ENCODE results near the gene ZNF302. TPM values are rescaled to one million over a fixed set of nuclear protein-coding genes. Genes with fewer than 3 reads are reported as not detected.

The ZNF302 gene
- total and polyA plus RNA-seq, 2 donors from 2014 or later = 25.5 to 36.4 TPM

DNA sequence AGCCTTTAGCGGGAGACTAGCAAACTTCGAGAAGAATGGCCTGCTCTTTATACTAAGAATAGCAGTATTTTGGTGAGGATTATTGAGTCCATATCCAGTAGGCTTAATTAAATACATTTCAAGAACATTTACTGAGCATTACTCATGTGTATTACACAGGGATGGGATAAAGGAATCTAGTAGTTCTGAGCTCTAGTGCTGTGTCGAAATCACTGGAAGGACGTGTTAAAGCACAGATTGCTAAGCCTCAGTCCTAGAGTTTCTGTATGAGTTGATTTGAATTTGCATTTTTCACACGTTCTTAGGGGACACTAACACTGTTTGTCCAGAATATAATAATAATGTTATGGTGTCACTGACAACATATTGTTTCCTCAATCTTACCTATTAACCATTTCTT, 9.0 kb downstream of the ZNF302 start:
- no peaks in the 10 kb centered on the region for H3K4me1 ChIP-seq (ENCODE audit: control insufficient read depth in 2 of 3, insufficient read depth in 2 of 3, low read depth in 1 of 3, low read length in 3 of 3)
- H3K9ac ChIP-seq (ENCODE audit: low read length in 3 of 3) = no peak overlapping the region
- no peak overlapping the region for H3K27ac ChIP-seq (ENCODE audit: low read depth in 2 of 2, low read length in 2 of 2)
- H3K9me3 ChIP-seq (ENCODE audit: control insufficient read depth in 2 of 3, insufficient read depth in 1 of 3, low read length in 3 of 3) = peaks cover 5 to 64% (median 7%) of the 10 kb centered on the region in 3 donors
- no peak for DNase-seq
- intact Hi-C loops (cut with DNase I) = no loop called here
- TF ChIP-seq, protein P1, sequence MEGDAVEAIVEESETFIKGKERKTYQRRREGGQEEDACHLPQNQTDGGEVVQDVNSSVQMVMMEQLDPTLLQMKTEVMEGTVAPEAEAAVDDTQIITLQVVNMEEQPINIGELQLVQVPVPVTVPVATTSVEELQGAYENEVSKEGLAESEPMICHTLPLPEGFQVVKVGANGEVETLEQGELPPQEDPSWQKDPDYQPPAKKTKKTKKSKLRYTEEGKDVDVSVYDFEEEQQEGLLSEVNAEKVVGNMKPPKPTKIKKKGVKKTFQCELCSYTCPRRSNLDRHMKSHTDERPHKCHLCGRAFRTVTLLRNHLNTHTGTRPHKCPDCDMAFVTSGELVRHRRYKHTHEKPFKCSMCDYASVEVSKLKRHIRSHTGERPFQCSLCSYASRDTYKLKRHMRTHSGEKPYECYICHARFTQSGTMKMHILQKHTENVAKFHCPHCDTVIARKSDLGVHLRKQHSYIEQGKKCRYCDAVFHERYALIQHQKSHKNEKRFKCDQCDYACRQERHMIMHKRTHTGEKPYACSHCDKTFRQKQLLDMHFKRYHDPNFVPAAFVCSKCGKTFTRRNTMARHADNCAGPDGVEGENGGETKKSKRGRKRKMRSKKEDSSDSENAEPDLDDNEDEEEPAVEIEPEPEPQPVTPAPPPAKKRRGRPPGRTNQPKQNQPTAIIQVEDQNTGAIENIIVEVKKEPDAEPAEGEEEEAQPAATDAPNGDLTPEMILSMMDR (IDR thresholded peaks at IDR 0.05; ENCODE audit: borderline replicate concordance, extremely low read depth, insufficient read depth) = no peak
- H3K27me3 ChIP-seq (ENCODE audit: control insufficient read depth, insufficient read depth, low read length) = no peaks in the 10 kb centered on the region
- H3K36me3 ChIP-seq (ENCODE audit: control insufficient read depth in 2 of 3, insufficient read depth in 3 of 3, low read length in 3 of 3) = peaks cover 15 to 27% (median 16%) of the 10 kb centered on the region in 3 donors
- no peak for FAIRE-seq
- H3K4me3 ChIP-seq (ENCODE audit: low read length in 3 of 3) = no peak overlapping the region

DNA sequence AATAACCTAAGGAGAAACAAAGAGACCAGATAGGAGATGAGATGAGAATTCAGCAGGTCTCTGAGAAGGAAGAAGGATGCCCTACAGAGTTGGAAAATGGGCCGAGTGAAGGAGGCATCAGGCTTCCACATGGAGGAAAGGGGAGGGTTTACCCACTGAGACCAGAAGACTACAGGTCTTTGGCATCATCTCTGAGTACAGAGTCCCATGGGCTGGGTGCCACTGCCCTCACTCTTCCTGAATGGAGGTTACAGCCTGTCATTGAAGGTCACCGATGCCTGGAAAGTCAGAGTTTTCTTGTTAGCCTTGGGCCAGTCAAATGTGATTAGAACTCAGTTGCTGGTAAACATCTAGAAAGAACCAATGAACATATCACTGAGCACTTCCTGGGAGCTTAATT, 9.9 kb downstream of the ZNF302 start:
- no peak overlapping the region for H3K4me3 ChIP-seq (ENCODE audit: low read length in 3 of 3)
- FAIRE-seq (no peak), DNase-seq (no peak)
- H3K4me1 ChIP-seq (ENCODE audit: control insufficient read depth in 2 of 3, insufficient read depth in 2 of 3, low read depth in 1 of 3, low read length in 3 of 3) = no peaks in the 10 kb centered on the region
- TF ChIP-seq, protein P1 (IDR thresholded peaks at IDR 0.05; ENCODE audit: borderline replicate concordance, extremely low read depth, insufficient read depth) = no peak
- intact Hi-C loops (cut with DNase I) = no loop called here
- H3K9me3 ChIP-seq (ENCODE audit: control insufficient read depth in 2 of 3, insufficient read depth in 1 of 3, low read length in 3 of 3) = peaks cover 3 to 56% (median 7%) of the 10 kb centered on the region in 3 donors
- peaks cover 13 to 22% (median 15%) of the 10 kb centered on the region in 3 donors for H3K36me3 ChIP-seq (ENCODE audit: control insufficient read depth in 2 of 3, insufficient read depth in 3 of 3, low read length in 3 of 3)
- H3K27ac ChIP-seq (ENCODE audit: low read depth in 2 of 2, low read length in 2 of 2) = no peak overlapping the region
- H3K27me3 ChIP-seq (ENCODE audit: control insufficient read depth, insufficient read depth, low read length) = no peaks in the 10 kb centered on the region
- H3K9ac ChIP-seq (ENCODE audit: low read length in 3 of 3) = no peak overlapping the region

DNA sequence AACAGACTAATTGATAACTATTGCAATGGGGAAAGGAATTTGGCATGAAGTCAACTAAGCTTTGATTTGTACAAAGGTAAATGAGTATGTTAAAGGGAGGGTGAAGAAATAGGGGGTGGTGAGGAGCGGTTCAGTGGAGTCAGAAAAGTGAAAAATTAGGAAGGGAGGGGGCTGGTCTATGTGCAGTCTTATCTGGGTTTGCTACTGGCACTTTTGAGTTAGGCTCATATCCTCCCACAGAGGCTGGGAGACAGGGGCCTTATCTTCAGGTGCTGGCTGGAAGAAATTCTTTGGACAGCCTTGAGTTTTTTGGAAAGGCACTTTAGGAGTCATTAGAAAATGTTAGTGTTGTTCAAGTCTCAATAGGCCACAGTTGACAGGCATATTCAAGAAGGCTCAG, 11.1 kb downstream of the ZNF302 start:
- TF ChIP-seq, protein P1 (IDR thresholded peaks at IDR 0.05; ENCODE audit: borderline replicate concordance, extremely low read depth, insufficient read depth) = no peak
- Histone ChIP-seq H3K27ac (ENCODE audit: low read depth in 2 of 2, low read length in 2 of 2) (no peak overlapping the region), H3K4me3 (ENCODE audit: low read length in 3 of 3) (no peak overlapping the region), H3K36me3 (ENCODE audit: control insufficient read depth in 2 of 3, insufficient read depth in 3 of 3, low read length in 3 of 3) (peaks cover 4 to 11% (median 5%) of the 10 kb centered on the region in 3 donors), H3K9ac (ENCODE audit: low read length in 3 of 3) (no peak overlapping the region), H3K4me1 (ENCODE audit: control insufficient read depth in 2 of 3, insufficient read depth in 2 of 3, low read depth in 1 of 3, low read length in 3 of 3) (no peaks in the 10 kb centered on the region), H3K27me3 (ENCODE audit: control insufficient read depth, insufficient read depth, low read length) (no peaks in the 10 kb centered on the region), H3K9me3 (ENCODE audit: control insufficient read depth in 2 of 3, insufficient read depth in 1 of 3, low read length in 3 of 3) (peaks cover 3 to 48% (median 6%) of the 10 kb centered on the region in 3 donors)
- FAIRE-seq (no peak), DNase-seq (no peak)
- intact Hi-C loops (cut with DNase I) = no loop called here

DNA sequence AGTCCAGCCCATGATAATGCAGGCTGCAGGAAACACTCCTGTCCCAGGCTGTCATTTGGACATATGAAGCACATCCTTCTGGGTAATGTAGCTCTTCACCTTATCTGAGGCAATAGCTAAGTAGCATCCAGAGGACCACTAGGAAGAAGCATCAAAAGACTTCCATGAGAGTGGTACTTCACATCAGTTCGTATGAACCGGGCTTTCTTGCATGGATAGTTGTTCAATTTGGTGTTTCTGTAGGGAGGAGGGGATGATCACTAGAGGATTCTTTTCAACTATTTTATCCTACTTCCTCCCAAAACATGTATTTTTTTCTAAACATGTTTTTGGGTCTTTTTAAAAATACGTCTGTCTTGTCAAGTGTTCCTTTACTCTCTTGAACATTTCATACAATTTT, 12.9 kb downstream of the ZNF302 start:
- no peaks in the 10 kb centered on the region for H3K36me3 ChIP-seq (ENCODE audit: control insufficient read depth in 2 of 3, insufficient read depth in 3 of 3, low read length in 3 of 3)
- H3K4me3 ChIP-seq (ENCODE audit: low read length in 3 of 3) = no peak overlapping the region
- no peaks in the 10 kb centered on the region for H3K4me1 ChIP-seq (ENCODE audit: control insufficient read depth in 2 of 3, insufficient read depth in 2 of 3, low read depth in 1 of 3, low read length in 3 of 3)
- TF ChIP-seq, protein P1 (IDR thresholded peaks at IDR 0.05; ENCODE audit: borderline replicate concordance, extremely low read depth, insufficient read depth) = no peak
- DNase-seq (no peak), FAIRE-seq (no peak)
- intact Hi-C loops (cut with DNase I) = no loop called here
- no peak overlapping the region for H3K27ac ChIP-seq (ENCODE audit: low read depth in 2 of 2, low read length in 2 of 2)
- H3K9me3 ChIP-seq (ENCODE audit: control insufficient read depth in 2 of 3, insufficient read depth in 1 of 3, low read length in 3 of 3) = peaks cover 0 to 33% (median 1%) of the 10 kb centered on the region in 3 donors
- no peaks in the 10 kb centered on the region for H3K27me3 ChIP-seq (ENCODE audit: control insufficient read depth, insufficient read depth, low read length)
- H3K9ac ChIP-seq (ENCODE audit: low read length in 3 of 3) = no peak overlapping the region

All from kidney (tissue), 14 donors.